ENCODE results near the gene WDFY4.

GRCh38 chr10:48789486-48790456, 105.1 kb downstream of the WDFY4 start:
- TF ChIP-seq CTCF (IDR thresholded peaks at IDR 0.05) (no peak), POLR2A (IDR thresholded peaks at IDR 0.05) (no peak)
